HG02885 (cell line): Measurements from ENCODE around the gene TRIM37.
"Not testable (repeated sequence)": the region's sequence is repeated elsewhere in the genome, so short reads cannot be mapped to it uniquely, and the experiment has no call there.

ENCODE experiments used
- ATAC-seq: cut with Tn5 transposase; IDR thresholded peaks from one replicate; pipeline ENCODE4 v1.9.1; 2021; ENCODE audit warnings: mild to moderate bottlenecking; ENCODE audit not compliant: unreplicated experiment, poor library complexity

TRIM37 gene

GRCh38 chr17:59121901-59122480 lies 15.3 kb upstream of the TRIM37 start:
- no peak for ATAC-seq

- no peak for ATAC-seq
Observed at GRCh38 chr17:59115474-59115873, 8.8 kb upstream of the TRIM37 start.

- no peak for ATAC-seq
Observed at GRCh38 chr17:59111539-59111938, 4.9 kb upstream of the TRIM37 start.

- ATAC-seq, result no peak
Observed at GRCh38 chr17:59110973-59111372, 4.3 kb upstream of the TRIM37 start.

DNA sequence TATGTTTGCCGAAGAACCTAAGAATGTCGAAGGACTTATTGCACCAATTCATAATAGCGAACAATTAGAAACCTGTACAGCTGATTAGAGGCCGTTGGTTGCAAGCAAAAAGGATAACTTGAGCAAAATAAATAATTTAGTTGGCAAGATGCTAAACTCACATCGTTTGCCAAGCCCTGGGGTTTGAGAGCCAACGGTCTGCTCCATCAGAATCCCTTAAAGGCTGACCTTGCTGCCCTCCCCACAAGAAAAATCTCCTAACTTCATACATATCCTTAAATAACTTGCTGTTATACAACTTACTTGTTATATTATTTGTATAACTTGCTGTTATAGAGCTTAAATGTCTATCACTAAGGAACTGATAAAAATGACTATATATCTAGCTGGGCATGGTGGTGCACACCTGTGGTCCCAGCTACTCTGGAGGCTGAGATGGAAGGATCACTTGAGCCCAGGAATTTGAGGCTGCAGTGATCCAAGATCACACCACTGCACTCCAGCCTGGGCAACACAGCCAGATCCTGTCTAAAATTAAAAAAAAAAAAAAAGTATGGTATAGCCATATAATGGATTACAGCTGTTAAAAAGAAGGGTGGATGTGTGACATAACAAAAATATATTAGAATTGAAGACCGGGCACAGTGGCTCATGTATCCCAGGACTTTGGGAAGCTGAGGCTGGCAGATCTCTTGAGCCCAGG lies 1.9 kb upstream of the TRIM37 start:
- no peak for ATAC-seq

DNA sequence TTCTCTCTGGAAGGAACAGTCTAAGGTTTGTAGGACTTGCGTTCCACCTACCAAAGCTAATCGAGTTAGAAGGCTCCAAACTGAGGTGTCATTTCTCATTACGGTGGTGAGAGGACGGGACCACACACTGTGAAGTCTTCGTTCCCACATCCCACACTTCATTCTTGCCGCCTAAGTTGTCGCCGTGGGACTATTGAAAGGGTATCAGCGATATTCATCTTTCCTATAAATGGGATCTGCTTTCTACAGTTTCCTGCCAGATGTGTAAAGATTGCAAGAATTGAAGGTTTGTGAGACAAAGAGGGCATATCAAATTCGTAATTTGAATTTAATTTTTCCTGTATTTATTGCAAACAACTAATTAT lies 608 bp upstream of the TRIM37 start:
- ATAC-seq, result no peak

- peak; percentile 21 for ATAC-seq
Observed at GRCh38 chr17:59105852-59106462, 723 bp downstream of the TRIM37 start.

DNA sequence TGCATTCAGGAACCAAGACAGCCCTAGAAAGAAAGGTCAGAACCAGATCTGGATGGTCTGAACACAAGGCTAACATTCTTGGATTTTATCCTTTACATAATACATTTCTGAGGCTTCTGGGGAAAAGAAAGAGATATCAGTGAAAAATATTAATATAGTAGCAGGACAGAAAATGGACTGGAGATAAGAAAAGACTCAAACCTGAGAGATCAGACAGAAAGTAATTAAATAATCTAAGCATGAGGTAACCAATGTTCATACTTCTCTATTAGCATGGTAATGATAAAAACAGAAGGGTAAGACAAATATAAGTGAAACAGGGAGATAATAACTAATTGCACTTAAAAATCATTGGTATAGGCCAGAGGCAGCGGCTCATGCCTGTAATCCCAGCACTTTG lies 5.5 kb downstream of the TRIM37 start:
- no peak for ATAC-seq

DNA sequence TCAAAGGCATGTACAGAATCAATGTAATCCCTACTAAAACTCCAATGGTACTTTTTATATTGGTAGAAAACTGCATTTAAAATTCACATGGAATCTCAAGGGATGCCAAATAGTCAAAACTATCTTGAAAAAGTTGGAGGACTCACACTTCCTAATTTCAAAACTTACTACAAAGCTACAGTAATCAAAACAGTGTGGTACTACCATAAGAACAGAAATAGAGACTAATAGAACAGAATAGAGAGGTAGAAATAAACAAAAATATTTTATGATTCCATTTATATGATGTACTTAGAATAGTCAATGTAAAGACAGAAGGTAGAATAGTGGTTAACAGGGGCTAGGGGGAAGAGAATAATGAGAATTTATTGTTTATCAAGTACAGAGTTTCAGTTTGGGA lies 8.8 kb downstream of the TRIM37 start:
- no peak for ATAC-seq

DNA sequence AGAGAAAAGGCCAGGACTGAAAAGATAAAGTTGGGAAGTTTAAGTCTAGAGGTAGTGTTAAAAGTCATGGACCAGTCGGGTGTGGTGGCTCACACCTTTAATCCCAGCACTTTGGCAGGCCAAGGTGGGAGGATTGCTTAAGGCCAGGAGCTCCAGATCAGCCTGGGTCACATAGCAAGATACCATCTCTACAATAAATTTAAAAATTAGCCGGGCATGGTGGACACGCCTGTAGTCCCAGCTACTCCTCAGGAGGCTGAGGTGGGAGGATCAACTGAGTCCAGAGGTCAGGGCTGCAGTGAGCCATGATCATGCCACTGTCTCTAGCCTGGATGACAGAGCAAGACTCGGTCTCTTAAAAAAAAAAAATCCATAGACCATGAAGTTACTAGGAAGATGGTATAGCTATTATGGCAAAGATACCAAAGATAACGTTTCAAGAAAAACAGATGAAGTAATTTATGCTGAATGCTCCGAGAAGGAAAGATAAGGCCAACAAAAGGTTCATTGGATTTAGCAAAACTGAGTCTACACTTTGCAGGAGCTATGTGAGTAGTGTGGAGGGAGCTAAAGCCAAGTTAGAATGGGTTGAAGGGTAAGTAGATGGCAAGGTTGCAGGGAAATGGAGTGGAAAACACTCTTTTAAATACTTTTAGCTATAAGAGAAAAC lies 11.7 kb downstream of the TRIM37 start:
- ATAC-seq, result no peak

DNA sequence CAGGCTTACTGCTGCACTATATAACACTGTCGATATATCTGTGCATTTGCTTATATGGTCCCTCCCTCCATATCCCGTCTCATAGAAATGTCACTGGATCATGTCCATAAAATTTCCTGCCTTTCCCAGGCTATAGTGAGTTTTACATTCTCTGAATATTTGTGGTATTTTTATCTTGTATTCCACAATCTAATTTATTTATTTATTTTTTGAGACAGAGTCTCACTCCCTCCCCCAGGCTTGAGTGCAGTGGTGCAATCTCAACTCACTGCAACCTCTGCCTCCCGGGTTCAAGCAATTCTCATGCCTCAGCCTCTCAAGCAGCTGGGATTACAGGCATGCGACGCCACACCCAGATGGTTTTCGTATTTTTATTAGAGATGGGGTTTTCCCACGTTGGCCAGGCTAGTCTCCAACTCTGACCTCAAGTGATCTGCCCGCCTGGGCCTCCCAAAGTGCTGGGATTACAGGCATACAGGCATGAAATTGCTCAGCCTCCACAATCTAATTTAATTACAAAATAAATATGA lies 12.9 kb downstream of the TRIM37 start:
- ATAC-seq, result no peak

GRCh38 chr17:59093145-59093701 lies 13.5 kb downstream of the TRIM37 start:
- no peak for ATAC-seq

DNA sequence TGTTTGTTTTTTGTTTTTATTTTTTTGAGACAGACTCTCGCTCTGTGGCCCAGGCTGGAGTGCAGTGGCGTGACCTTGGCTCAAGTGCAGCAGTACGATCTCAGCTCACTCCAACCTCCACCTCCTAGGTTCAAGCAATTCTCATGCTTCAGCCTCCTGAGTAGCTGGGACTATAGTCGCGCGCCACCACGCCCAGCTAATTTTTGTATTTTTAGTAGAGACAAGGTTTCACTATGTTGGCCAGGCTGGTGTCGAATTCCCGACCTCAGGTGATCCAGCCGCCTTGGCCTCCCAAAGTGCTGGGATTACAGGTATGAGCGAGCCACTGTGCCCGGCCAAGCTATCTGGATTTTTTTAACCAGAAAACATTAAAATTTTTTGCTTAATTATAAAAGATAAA lies 16.1 kb downstream of the TRIM37 start:
- not testable (repeated sequence) for ATAC-seq

DNA sequence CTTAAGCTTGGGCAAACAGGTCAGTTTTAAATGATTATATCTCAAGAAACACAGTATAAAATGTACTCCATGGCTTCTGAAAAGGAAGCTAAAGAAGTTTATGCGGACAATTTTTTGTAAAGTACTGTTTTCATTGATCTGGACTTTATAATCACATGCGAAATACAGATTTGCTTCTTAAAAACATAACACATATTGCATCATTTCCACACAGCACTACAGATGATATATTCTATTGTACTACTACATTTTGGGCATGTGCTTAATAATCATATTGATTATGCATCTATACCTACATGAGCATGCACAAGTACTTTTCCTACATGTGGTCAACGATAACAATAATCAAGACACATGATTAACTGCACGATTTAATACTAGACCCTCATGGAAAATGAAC lies 22.5 kb downstream of the TRIM37 start:
- no peak for ATAC-seq

DNA sequence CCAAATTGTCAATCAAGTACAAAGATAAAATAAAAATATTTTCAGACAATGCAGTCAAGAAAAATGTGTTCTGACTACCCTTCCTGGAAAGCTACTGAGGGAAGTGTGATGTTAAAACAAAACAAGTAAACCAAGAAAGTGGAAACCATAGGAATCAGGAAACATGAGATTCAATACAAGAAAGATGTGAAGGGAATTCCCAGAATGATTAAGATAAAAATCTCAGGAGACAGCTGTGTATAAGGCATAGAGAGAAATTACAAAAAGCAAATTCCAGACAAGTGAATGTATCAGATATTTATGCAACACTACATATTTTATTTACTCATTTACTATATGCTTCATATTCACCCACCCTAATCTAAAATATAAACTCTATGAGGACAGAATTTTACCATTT lies 32.2 kb downstream of the TRIM37 start:
- no peak for ATAC-seq

DNA sequence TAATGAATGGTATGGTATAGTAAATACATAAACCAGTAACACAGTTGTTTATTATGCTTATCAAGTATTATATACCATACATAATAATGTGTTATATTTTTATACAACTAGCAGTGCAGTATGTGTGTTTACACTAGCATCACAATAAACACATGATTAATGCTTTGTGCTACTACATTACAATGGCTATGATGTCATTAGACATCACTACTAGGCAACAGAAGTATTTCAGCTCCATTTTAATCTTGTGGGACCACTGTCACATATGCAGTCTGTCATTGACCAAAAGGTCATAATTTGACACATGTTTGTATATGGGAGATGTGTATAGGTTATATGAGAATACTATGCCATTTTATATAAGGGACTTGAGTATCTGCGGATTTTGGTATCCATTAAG lies 32.7 kb downstream of the TRIM37 start:
- ATAC-seq, result no peak

DNA sequence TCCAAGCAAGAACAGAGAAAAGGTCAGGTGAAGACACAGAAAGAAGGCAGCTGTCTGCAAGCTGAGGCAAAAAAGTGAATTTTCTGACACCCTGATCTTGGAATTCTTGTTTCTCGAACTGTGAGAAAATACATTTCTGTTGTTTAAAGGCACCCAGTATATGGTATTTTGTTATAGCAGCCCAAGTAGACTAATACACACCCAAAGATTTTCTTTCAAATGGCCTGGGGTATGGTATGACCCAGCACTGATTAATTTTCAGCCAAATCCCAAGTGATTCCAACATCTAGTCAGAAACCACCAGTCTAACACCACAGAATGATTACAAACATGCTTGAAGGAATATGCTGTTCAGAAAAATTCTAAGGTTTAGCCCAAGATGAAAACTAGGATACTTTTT lies 36.8 kb downstream of the TRIM37 start:
- no peak for ATAC-seq

- no peak for ATAC-seq
Observed at GRCh38 chr17:59067756-59068155, 38.9 kb downstream of the TRIM37 start.

DNA sequence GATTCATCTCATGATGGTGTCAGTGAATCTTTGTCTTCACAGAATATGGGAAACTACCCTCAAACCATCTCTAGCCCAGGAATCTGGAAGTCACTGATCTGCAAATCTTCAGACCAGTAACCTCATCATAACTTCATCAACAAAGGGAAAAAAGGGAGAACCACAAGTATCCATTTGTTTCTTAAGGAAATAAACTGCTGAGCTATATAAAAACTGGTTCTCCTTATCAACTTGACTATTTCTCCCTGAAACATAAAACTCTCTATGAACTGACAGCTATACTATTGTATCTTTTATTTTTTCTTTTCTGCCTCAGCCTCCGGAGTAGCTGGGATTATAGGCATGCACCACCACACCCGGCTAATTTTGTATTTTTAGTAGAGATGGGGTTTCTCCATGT lies 39.3 kb downstream of the TRIM37 start:
- ATAC-seq, result no peak

- no peak for ATAC-seq
Observed at GRCh38 chr17:59062509-59062908, 44.2 kb downstream of the TRIM37 start.

- ATAC-seq, result no peak
Observed at GRCh38 chr17:59056857-59057256, 49.8 kb downstream of the TRIM37 start.
